NCI-H187 (cell line): ENCODE data around the gene COG5.

ENCODE experiments used
- DNase-seq, 2 experiments: peaks; one replicate each; lab custom pipeline; 2025; lab: John Stamatoyannopoulos, UW

Gene COG5

GRCh38 chr7:107463139-107464078 lies 100.3 kb downstream of the COG5 start:
- peak in 1 of 2 experiments; percentile 19 for DNase-seq

DNA sequence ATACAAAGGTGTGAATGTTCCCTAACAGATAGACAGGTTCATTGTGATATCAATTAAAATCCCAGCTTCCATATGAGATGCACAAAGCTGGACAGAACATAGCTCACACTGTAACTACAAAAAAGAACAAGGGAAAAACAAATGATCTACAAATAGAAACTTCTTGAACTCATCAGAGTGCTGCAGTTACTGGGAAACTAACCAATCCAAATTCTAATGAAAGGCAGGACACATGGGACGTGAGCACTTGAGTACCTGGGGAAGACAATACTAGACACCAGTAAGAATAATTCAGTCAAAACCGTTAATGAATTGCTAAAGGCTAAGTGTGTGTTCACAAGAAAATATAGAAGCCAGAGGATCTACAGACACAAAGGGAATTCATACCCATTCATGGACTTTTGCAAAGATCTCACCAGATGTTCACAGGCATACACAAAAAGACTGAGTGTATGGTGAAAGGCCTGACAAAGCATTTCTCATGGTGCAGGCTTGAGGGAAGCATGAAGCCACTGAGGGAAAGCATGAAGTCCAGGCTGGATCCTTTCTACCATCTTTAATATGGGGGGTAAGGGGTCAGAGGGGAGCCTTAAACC lies 101.7 kb downstream of the COG5 start:
- DNase-seq: no peak

GRCh38 chr7:107453388-107453787 lies 110.3 kb downstream of the COG5 start:
- no peak for DNase-seq

- DNase-seq: no peak
Observed at GRCh38 chr7:107450970-107451369, 112.8 kb downstream of the COG5 start.

DNA sequence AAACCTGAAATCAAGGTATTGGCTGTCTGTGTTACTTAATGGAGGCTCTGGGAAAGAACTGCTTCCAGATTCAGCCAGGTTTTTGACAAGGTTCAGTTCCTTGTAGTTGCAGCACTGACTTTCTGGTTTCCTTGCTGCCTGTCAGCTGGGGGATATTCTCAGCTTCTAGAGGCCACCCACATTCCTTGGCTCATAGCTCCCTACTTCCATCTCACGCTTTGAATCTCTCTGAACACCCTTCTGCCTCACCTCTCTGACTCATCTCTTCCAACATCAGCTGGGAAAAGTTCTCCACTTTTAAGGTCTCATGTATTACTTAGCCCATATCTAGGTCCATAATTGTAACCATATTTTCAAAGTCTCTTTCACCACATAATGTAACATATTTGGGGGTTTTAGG lies 116.7 kb downstream of the COG5 start:
- no peak for DNase-seq

GRCh38 chr7:107446531-107446930 lies 117.2 kb downstream of the COG5 start:
- no peak for DNase-seq

DNA sequence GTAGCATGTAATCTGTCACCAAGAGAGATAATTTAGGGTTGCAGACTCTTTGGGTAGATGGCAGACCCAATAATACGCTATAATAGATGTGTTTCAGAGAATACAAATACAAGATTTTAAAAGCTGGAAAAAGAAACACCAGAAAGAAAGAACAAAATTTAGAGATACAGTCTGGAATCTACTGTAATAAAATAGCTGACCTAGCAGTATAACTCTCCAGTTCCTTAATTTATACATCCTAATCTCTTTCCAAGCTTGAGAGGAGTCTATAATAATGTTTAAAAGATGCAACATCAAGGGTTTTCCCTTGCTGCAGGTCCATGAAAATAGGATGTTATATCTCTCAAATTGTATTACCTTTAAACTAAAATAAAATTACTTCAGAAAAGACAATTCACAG lies 121.0 kb downstream of the COG5 start:
- DNase-seq: no peak

GRCh38 chr7:107441581-107442422 lies 121.9 kb downstream of the COG5 start:
- no peak for DNase-seq

- no peak for DNase-seq
Observed at GRCh38 chr7:107439025-107439424, 124.7 kb downstream of the COG5 start.

DNA sequence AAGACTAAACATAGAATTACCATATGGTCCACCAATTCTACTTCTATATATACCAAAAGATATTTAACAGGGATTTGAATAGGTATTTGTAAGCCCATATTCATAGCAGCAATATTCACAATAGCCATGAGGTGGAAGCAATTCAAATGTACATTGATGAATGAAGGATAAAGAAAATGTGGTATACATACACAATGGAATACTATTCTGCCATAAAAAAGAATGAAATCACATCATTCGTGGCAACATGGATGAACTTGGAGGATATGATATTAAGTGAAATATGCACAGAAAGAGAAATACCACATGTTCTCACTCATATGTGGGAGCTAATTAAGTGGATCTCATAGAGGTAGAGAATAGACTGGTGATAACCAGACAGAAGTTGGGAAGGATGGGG lies 128.0 kb downstream of the COG5 start:
- DNase-seq: no peak

DNA sequence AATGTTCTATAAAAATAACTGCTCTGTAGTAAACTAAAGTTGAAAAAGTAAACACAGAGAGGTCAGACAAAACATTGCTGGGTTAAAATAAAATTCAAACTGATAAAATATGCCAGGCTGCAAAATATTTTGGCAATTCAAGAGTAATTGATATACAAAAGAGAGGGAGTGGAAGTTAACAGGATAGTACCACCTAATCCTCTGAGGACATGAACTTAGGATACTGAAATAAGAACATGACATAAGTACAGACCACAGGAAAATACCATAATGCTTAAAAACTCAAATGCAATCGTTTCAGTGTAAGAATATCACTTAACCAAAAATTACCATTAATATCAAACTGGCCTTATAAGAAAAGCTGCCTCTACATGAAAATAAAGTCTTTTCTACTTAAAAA lies 131.5 kb downstream of the COG5 start:
- no peak for DNase-seq

GRCh38 chr7:107430057-107430456 lies 133.7 kb downstream of the COG5 start:
- no peak for DNase-seq

DNA sequence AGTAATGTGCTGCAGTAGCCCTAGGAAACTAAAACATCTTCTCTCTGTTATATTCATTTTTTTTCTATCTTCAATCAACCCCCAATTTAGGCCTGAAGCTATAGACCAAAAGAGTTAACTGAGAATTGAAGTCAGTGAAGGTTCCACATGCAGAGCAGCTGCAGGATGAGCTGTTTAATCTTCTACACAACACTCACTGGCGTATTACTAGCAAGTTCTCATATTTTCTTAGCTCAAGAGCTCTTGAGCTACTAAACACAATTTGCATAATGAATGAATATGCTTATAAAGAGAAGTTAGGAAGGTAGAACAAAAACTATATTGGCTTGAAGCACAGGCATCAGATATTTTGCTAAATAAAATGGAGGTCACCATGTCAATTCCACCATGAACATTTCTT lies 135.1 kb downstream of the COG5 start:
- DNase-seq: no peak

- no peak for DNase-seq
Observed at GRCh38 chr7:107427462-107427861, 136.3 kb downstream of the COG5 start.

GRCh38 chr7:107414198-107414597 lies 149.5 kb downstream of the COG5 start:
- DNase-seq: no peak

- no peak for DNase-seq
Observed at GRCh38 chr7:107408349-107408748, 155.4 kb downstream of the COG5 start.

- no peak for DNase-seq
Observed at GRCh38 chr7:107405559-107405958, 158.2 kb downstream of the COG5 start.

DNA sequence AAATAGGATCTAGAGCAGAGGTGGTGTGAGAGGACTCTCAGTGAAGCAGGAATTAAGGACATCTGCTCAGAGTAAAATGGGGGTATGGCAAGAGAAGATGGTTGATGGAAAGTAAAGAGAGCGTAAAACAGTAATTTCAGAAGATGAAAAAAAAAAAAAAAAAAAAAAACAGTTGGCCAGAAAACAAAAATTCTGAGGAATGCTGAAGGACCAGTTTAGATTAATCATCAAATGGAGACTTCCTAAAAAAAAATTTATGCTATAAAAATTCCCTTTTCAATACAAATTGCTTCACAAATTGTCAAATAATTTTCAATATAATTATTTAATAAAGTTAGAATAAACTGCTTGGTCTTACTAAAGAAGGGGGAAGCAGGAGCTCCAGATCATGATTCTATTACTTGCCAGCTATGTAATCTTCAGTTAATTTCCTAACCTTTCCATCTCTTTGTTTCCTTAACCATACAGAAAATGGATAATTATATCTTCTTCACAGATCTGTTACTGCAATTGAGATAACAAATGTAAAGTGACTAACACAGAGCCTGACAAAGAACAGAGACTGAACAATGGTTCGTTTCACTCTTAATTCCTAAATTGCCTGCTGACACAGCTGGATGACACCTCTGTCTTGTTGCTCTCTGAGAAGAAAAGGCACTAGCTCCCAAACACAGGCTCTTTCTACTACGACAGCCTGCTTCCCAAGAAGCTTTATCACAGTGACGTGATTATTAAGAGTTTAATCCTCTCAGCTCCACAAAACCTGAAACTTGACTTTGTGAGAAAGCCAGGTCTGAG lies 158.8 kb downstream of the COG5 start:
- no peak for DNase-seq

DNA sequence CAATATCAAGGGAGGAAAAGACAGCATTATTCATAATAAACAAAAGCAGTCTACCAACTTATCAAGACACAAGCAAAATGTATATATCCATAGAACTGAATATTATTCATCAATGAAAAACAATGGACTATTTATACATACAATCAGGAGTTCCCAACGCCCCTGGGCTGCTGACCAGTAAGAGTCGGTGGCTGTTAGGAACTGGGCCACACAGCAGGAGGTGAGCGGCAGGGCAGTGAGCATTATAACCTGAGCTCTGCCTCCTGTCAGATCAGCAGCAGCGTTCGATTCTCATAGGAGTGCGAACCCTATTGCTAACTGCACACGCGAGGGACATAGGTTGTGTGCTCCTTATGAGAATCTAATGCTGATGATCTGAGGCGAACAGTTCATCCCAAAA lies 165.6 kb downstream of the COG5 start:
- DNase-seq: no peak

- no peak for DNase-seq
Observed at GRCh38 chr7:107396990-107397389, 166.7 kb downstream of the COG5 start.

DNA sequence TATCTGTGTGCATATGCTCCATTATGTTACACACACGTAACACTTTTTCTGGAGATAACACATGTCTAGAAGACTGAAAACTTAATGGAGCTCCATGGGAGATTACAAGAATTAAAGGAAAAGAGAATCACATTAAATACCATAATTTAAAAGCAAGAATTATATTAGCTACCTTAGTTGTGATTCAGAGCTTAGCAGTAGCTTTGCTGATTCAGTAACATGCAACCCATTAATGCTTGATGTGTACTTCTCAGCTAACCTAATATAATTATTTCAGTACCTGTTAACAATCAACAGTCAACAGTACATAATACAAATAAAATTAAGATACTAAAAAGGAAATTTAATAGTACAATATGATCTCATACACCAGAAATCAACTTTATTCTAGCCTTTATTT lies 167.6 kb downstream of the COG5 start:
- DNase-seq: no peak

GRCh38 chr7:107394831-107395230 lies 168.9 kb downstream of the COG5 start:
- DNase-seq: no peak
